ENCODE data around the gene PHTF2.

- TF ChIP-seq SIN3A (IDR thresholded peaks at IDR 0.05; ENCODE audit: borderline replicate concordance, insufficient read depth, low read length), result no peak
- no peak for TF ChIP-seq REST (IDR thresholded peaks at IDR 0.05; ENCODE audit: insufficient read depth in 1 of 2, low read depth in 2 of 2, low read length in 2 of 2)
- TF ChIP-seq TAF1 (IDR thresholded peaks at IDR 0.05; ENCODE audit: borderline replicate concordance, insufficient read depth, low read length), result no peak
Observed at GRCh38 chr7:77954773-77955555, 156.4 kb downstream of the PHTF2 start.

Measured in PFSK-1 (cell line).